Astrocyte of the spinal cord (primary cell): Measurements from ENCODE around the gene DGUOK.

Experiments used
- DNase-seq: peaks from one replicate; pipeline ENCODE4 v3.0.0; 2011; ENCODE audit warnings: low read depth, low spot score
- H3K4me3 ChIP-seq: 2 replicates; pipeline ENCODE4 v1.5.1; 2011; ENCODE audit warnings: low read depth, mild to moderate bottlenecking, low read length, moderate library complexity
- CTCF ChIP-seq: IDR thresholded peaks from 2 replicates; pipeline ENCODE4 v1.5.1; 2012; ENCODE audit warnings: low read depth, mild to moderate bottlenecking, low read length, inconsistent platforms
- in situ Hi-C: cut with HindIII; loops from 2 replicates; pipeline ENCODE4 v1.10.0; 2017; ENCODE audit warnings: low sequenced_read_pairs

Gene DGUOK

GRCh38 chr2:73928963-73929347, 2.3 kb downstream of the DGUOK start:
- no peak overlapping the region for H3K4me3 ChIP-seq
- no peak for DNase-seq
- in situ Hi-C loops = no loop called here
- TF ChIP-seq CTCF = no peak

- no peak for DNase-seq
- H3K4me3 ChIP-seq = no peak overlapping the region
- in situ Hi-C loops = no loop called here
- TF ChIP-seq CTCF = no peak
Measured at GRCh38 chr2:73930386-73930785, 3.7 kb downstream of the DGUOK start.

GRCh38 chr2:73931531-73932500, 5.1 kb downstream of the DGUOK start:
- no peak overlapping the region for H3K4me3 ChIP-seq
- in situ Hi-C loops = no loop called here
- TF ChIP-seq CTCF = no peak
- DNase-seq = peak; percentile 44

DNA sequence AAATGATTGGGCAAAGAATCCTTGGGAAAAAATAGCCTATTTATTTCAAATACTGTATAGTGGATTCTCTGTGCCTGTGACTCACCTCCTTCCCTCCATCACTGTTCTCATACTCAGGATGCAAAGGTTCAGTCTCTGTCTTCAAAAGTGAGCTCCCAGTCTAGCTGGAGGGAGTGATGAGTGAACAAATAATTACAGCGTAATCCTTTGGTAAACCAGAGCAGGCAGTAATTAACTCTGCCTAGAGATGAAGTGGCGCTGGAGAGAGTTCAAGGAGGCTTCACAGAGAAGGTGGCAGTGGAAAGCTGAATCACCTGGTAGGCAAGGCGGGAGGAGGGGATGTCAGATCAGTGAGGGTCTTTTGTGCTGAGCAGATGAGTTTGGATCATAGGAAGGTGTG, 6.5 kb downstream of the DGUOK start:
- TF ChIP-seq CTCF = no peak
- in situ Hi-C loops = no loop called here
- DNase-seq = no peak
- H3K4me3 ChIP-seq = no peak overlapping the region

- TF ChIP-seq CTCF = no peak
- in situ Hi-C loops = no loop called here
Measured at GRCh38 chr2:73935641-73936040, 9.0 kb downstream of the DGUOK start.

DNA sequence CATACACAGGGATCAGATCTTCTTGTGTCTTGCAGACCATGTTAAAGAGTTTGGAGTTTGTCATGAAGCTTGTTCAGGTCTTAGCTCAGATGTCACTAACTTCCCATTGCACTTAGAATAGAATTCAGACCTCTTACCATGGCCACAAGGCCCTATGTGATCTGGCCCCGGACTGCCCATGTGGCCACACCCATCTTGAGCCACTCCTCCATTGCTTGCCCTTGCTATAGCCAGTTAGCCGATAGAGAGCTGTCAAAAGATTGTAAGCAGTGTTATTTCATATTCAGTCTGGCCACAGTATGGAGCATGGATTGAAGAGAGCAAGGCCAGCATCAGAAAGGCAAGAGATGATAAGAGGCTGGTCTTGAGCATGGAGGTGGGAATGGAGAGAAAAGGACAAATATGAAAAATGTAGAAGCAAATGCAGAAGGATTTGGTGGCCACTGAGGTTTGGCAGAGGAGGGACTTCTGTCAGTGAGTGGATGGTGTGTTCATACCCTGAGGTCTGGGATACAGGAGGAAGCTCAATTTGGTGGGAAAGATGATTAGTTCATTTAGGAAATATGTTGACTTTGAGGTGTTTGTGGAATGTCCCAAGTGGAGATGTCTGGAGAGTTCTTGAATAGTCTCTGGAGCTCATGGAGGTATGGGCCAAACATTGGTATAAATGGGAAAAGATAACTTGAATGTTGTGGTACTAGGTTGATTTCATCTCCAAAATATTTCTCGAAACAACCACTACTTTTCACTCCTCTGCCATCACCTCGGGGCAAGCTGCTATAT, 10.6 kb downstream of the DGUOK start:
- in situ Hi-C loops = no loop called here
- TF ChIP-seq CTCF = no peak
- H3K4me3 ChIP-seq = no peak overlapping the region
- DNase-seq = peak; percentile 17

More at GRCh38 chr2:73935641-73936040, 9.0 kb downstream of the DGUOK start:
- no peak for DNase-seq
- H3K4me3 ChIP-seq = no peak overlapping the region
